Measurements from ENCODE around the gene ZBED6.
"Not testable (repeated sequence)": the region's sequence is repeated elsewhere in the genome, so short reads cannot be mapped to it uniquely, and the experiment has no call there.

ZBED6 gene

DNA sequence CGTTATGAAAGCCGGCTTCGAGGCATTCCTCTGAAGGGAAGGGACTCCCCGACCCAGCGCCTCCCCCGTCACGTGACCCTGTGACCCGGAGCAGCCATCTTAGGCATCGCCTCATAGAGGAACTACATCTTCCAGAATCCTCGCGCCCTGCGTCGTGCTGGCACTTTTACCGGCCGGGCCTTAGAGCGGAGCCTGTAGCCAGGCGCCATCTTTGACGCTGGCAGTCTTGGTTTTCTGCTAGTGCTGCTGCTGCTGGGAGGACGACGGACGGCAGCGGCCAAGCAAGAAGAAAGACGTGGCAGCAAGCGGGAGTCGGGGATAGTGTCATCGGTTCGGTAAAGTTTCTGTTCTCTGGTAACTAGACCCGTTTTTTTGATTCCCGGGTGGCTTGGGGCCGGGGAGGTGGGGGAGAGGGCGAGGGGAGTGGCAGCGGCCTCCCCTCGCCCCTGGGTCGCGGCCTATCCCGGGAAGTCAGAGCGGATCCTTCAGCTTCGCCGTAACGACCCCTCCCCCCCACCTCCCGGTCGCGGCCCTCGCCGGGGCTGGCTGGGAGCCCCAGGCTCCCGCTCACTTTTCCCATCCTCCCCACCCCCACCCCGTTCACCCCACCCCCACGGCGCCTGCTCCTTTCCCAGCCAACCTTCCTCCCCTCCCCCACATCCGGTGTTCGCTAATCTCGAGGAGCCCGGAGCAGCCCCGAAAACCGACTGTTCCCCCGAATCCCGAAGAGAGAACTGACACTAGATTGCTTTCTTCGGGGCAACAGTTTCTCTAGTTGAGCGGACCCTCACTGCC lies at the start of gene ZBED6, which contains the start of gene ZC3H11A:
Gene ZBED6, plus strand, starts transcription at position 183 of the 795 bp plus-strand sequence. CDS start 1,900 bp downstream, outside the sequence.
Gene ZC3H11A, plus strand, starts transcription at position 183 of the 795 bp plus-strand sequence. CDS start 21,448 bp downstream, outside the sequence.
- peak; percentile 58 for FAIRE-seq

DNA sequence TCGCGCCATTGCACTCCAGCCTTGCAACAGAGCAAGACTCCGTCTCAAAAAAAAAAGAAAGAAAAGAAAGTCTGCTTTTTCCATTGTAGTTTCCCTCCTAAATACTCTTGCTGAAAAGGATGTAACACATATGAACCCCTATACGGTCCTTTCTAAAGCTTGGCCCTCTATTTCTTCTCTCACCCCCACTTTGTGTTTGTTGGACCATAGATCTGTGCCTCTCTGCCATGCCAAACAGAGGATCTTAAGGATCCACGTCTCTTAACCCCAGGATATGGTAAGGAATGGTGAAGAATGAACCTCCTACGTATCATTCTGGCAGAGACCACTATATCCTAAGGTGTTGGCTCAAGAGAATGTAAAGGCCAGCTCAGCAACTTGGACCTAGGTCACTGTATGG lies 49.1 kb upstream of the ZBED6 start:
- FAIRE-seq: no peak

GRCh38 chr1:203751051-203751450 lies 44.4 kb upstream of the ZBED6 start:
- no peak for FAIRE-seq

DNA sequence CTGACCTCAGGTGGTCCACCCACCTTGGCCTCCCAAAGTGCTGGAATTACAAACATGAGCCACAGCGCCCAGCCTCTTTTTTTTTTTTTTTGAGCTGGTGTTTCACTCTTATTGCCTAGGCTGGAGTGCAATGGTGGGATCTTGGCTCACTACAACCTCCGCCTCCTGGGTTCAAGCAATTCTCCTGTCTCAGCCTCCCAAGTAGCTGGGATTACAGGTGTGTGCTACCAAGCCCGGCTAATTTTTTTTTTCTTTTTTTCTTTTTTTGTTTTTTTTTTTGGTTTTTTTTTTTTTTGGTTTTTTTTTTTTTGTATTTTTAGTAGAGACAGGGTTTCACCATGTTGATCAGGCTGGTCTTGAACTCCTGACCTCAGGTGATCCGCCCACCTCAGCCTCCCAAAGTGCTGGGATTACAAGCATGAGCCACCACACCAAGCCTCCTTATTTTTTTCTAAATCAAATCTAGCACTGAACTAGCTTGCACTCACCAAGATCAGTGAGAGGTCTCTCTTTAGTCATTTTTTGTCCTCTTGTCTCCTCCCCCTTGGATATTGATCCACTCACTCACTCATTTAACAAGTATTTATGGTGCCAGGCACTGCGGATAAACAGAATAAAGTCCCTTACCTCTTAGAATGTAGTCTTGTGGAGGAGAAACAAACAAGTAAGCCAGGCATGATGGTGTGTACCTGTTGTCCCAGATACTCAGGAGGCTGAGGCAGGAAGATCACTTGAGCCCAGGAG lies 43.6 kb upstream of the ZBED6 start:
- not testable (repeated sequence) for FAIRE-seq

DNA sequence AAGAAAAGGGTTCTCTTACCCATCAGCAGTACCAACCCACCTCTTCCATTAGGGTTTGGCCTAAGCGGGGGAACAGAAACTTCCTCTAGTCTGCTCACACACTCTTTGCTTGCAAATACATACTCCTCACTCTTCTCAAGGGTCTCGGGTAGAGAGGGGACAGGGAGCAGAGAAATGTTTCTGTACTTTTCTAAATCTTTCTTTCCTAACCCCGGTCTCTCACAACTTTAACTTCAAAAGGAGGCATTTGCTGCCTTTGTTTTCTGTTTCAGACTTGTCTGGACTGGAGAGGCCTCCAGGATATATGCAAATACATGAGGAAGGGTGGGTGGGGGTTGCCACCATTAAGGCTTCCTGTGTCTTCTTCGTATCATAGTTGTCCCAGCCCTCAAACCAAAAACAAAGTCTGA lies 41.0 kb upstream of the ZBED6 start:
- FAIRE-seq: no peak

DNA sequence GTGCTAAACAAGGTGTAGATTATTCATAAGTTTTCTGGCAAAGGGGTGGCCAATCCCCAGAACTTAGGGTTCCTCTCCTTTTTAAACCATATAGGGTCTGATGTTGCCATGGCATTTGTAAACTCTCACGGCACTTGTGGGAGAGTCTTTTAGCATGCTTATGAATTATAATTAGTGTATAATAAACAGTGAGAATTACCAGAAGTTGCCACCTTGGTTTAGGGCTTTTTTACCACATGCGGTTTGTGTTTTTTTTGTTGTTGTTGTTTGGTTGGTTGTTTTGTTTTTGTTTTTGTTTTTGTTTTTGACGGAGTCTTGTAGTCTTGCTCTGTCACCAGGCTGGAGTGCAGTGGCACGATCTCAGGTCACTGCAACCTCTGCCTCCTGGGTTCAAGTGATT lies 39.4 kb upstream of the ZBED6 start:
- FAIRE-seq: no peak

DNA sequence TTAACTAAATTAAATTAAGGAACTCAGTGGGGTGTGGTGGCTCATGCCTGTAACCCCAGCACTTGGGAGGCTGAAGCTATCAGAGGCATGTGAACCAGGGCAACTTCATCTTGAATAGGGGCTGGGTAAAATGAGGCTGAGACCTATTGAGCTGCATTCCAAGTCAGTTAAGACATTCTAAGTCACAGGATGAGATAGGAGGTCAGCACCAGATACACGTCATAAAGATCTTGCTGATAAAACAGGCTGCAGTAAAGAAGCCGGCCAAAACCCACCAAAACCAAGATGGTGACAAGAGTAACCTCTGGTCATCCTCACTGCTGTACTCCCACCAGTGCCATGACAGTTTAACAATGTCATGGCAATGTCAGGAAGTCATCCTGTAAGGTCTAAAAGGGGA lies 36.7 kb upstream of the ZBED6 start:
- not testable (repeated sequence) for FAIRE-seq

DNA sequence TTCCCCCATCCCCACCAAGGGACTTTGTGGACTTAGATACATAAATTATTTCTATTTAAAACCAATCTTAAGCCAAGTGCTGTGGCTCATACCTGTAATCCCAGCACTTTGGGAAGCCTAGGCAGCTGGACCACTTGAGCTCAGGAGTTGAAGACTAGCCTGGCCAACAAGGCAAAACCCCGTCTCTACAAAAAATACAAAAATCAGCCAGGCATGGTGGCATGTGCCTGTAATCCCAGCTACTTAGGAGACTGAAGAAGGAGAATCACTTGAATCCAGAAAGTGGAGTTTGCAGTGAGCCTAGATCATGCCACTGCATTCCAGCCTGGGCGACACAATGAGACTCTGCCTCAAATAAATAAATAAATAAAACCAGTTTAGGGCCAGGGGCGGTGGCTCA lies 34.9 kb upstream of the ZBED6 start:
- no peak for FAIRE-seq

DNA sequence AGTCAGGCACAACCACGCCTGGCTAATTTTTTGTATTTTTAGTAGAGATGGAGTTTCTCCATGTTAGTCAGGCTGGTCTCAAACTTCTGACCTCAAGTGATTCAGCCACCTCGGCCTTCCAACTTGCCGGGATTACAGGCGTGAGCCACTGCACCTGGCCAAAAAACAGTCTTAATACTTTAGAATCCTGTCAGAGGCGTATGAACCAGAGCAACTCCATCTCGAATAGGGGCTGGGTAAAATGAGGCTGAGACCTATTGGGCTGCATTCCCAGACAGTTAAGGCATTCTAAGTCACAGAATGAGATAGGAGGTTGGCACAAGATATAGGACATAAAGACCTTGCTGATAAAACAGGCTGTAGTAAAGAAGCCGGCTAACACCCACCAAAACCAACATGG lies 33.5 kb upstream of the ZBED6 start:
- FAIRE-seq: not testable (repeated sequence)

- no peak for FAIRE-seq
Observed at GRCh38 chr1:203763505-203763904, 31.9 kb upstream of the ZBED6 start.

GRCh38 chr1:203764105-203765028 lies 31.1 kb upstream of the ZBED6 start:
- no peak for FAIRE-seq

GRCh38 chr1:203765029-203765837 lies 30.2 kb upstream of the ZBED6 start, which contains the start of gene LAX1:
Gene LAX1 (plus strand): TSS chr1:203765183. CDS start chr1:203765566, 383 bp downstream.
- FAIRE-seq: no peak

GRCh38 chr1:203768256-203768655 lies 27.2 kb upstream of the ZBED6 start:
- no peak for FAIRE-seq

- FAIRE-seq: no peak
Observed at GRCh38 chr1:203769505-203770343, 25.7 kb upstream of the ZBED6 start.

DNA sequence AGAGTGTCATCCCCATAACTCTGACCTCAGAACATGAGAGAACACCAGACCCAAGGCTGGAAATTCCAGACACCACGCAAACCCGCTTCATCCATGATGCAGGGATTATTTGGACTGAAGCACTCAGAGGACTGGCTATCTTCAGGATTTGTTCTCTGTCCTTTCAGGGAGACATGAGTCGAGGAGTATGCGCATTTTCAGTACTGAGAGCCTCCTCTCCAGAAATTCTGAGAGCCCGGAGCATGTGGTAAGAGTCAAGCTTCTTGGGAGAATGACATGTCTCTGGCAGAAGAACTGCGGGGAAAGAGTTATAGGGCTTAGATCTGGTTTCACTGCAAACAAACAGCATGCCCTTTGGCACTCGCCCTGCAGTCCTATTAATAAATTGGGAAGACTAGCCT lies 23.5 kb upstream of the ZBED6 start:
- FAIRE-seq: no peak

DNA sequence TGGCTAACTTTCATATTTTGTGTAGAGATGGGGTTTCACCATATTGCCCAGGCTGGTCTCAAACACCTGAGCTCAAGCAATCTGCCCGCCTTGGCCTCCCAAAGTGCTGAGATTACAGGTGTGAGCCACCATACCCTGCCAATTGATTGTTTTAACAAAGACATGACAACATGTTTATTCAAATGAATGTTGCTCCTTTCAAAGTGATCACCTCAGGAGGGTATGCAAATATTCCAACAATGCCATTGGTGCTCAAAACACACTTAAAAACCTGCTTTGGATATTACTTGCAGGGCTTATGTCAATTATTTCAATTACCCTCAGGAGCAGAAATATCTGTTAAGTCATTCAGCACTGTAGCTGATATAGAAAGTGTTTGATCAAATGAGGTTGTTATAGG lies 22.6 kb upstream of the ZBED6 start:
- no peak for FAIRE-seq

DNA sequence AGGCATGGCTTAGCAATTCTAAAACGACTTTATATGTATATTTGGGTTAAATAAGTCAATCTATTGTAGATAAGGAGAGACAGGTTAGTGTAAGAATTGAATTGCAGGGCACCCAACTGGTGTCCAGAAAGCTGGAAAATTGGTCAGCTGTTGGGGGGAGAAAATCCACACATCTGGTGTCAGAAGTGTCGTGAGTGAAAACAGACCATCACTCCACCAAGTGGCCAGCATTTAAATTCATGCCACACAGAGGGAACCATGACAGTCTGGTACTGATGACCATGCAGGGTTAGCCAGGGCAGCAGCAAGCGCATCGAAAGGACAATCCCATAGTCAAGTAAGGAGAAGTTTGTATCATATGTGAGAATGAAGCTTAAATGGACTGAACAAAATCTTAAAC lies 18.8 kb upstream of the ZBED6 start:
- FAIRE-seq: no peak

DNA sequence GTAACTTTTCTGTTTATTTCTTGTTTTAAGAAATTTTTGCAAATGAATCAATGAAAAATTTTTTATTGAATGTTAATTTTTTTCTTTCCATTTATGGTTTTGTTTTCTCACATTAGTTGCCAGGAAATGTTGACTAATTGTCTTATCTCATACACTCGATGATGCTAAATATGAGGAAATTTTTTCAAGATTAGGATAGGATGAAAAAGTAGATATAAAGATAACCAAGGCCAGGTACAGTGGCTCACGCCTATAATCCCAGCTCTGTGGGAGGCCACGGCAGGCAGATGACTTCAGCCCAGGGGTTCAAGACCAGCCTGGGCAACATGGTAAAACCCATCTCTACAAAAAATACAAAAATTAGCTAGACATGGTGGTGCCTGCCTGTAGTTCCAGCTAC lies 17.8 kb upstream of the ZBED6 start:
- FAIRE-seq: no peak

DNA sequence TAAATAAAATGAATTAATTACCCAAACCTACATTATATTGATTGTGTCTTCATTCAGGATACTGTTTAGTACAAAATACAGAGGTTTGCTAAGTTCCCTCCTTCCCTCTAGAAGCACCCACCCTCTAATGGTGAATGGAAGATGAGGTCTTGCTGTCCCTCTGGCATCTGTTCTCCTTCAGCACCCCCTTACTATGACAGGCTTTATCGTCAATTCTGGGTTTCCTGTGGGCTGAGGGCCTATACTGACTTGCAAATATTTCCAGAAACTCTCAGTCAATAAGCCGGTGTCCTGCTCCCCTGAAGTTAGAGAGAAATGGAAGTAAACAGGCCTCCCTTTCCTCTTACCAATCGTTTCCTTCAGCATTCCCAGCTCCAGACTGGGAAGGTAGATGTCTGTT lies 17.3 kb upstream of the ZBED6 start:
- no peak for FAIRE-seq

DNA sequence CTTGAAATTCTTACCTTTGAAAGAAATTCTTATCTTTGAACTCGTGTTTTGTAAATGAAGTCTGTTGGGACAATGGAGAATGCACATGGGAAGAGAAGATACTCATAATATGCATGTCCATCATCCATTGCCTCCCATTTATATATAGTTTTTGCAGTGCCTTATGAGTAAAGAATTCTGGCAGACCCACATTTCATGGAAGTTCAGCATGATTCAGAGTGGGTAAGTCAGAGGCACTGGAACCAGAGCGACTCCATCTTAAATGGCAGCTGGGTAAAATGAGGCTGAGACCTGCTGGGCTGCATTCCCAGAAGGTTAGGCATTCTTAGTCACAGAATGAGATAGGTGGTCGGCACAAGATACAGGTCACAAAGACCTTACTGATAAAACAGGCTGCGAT lies 16.6 kb upstream of the ZBED6 start:
- no peak for FAIRE-seq

DNA sequence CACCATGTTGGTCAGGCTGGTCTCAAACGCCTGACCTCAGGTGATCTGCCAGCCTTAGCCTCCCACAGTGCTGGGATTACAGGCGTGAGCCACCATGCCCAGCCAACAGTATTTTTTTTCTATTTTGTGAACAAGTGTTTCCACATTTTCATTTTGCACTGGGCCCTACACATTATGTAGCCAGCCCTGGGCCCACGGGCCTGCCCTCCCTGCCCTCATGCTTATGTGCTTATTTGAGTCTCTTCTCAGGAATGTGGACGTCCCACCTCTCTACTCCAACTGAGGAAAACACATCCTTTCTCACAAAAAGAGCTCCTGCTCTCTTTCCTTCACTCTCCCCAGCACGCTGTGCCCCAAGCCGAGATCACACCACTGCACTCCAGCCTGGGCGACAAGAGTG lies 13.5 kb upstream of the ZBED6 start:
- no peak for FAIRE-seq
